HCT116 (cell line): Measurements from ENCODE around the gene EPS8L2. TPM values are rescaled to one million over a fixed set of nuclear protein-coding genes. Genes with fewer than 3 reads are reported as not detected.

Experiments used
- FOSL1 ChIP-seq: IDR thresholded peaks from 2 replicates; pipeline ENCODE4 v1.6.1; 2012; ENCODE audit warnings: low read depth
- total RNA-seq: library from RNA; stranded (reverse); gene quantifications from one replicate; pipeline ENCODE4 v1.2.1, GENCODE V29; 2021; ENCODE audit not compliant: unreplicated experiment

Gene EPS8L2
- total RNA-seq, 1 experiment from 2014 or later = 157 TPM

GRCh38 chr11:776561-777287, 70.7 kb downstream of the EPS8L2 start (continued):
- TF ChIP-seq FOSL1 = no peak

Other genes starting within 250 kb of the EPS8L2 start
- 120 TPM for gene RNH1, start 199.0 kb upstream of the EPS8L2 start, total RNA-seq
- gene HRAS, start 170.7 kb upstream of the EPS8L2 start, total RNA-seq = 104 TPM
- gene LRRC56, start 168.7 kb upstream of the EPS8L2 start, total RNA-seq = 9.1 TPM
- 9.5 TPM for gene LMNTD2, start 145.5 kb upstream of the EPS8L2 start, total RNA-seq
- gene RASSF7, start 145.3 kb upstream of the EPS8L2 start, total RNA-seq = 35.9 TPM
- gene PHRF1, start 129.8 kb upstream of the EPS8L2 start, total RNA-seq = 45.5 TPM
- 15.2 TPM for gene IRF7, start 90.3 kb upstream of the EPS8L2 start, total RNA-seq
- not detected for gene CDHR5, start 81.3 kb upstream of the EPS8L2 start, total RNA-seq
- not detected for gene SCT, start 79.0 kb upstream of the EPS8L2 start, total RNA-seq
- 2.4 TPM for gene DRD4, start 69.0 kb upstream of the EPS8L2 start, total RNA-seq
- 33.9 TPM for gene DEAF1, start 11.0 kb upstream of the EPS8L2 start, total RNA-seq
- 18.4 TPM for gene TMEM80, start 10.4 kb upstream of the EPS8L2 start, total RNA-seq
- 242 TPM for gene TALDO1, start 41.2 kb downstream of the EPS8L2 start, total RNA-seq
- 88.7 TPM for gene GATD1, start 71.3 kb downstream of the EPS8L2 start, total RNA-seq
- 0.27 TPM for gene CEND1, start 83.9 kb downstream of the EPS8L2 start, total RNA-seq
- 62.0 TPM for gene SLC25A22, start 92.0 kb downstream of the EPS8L2 start, total RNA-seq
- gene PIDD1, start 99.0 kb downstream of the EPS8L2 start, total RNA-seq = 41.5 TPM
- 3,615 TPM for gene RPLP2, start 103.7 kb downstream of the EPS8L2 start, total RNA-seq
- 124 TPM for gene PNPLA2, start 112.7 kb downstream of the EPS8L2 start, total RNA-seq
- 11.8 TPM for gene CRACR2B, start 121.7 kb downstream of the EPS8L2 start, total RNA-seq
- 296 TPM for gene CD151, start 126.7 kb downstream of the EPS8L2 start, total RNA-seq
- 211 TPM for gene POLR2L, start 136.3 kb downstream of the EPS8L2 start, total RNA-seq
- 50.3 TPM for gene TSPAN4, start 136.6 kb downstream of the EPS8L2 start, total RNA-seq
- 102 TPM for gene CHID1, start 204.6 kb downstream of the EPS8L2 start, total RNA-seq
- gene AP2A2, start 219.6 kb downstream of the EPS8L2 start, total RNA-seq = 55.5 TPM